Activated T-cell treated with anti-CD3 and anti-CD28 coated beads, Interleukin-2, amount 50 U/mL, for 72 hours (primary cell): ENCODE data around the gene DRD2. TPM values are rescaled to one million over a fixed set of nuclear protein-coding genes. Genes with fewer than 3 reads are reported as not detected.

Experiments
- total RNA-seq, 2 donors: library from RNA; stranded (reverse); gene quantifications; one replicate each; pipeline ENCODE4 v1.2.3, GENCODE V29; 2022

DRD2 gene
- total RNA-seq, 2 donors from 2014 or later: 0.12 to 0.30 TPM

Other genes with a start within 250 kb of the DRD2 start
- 10 to 100 TPM; 11.4 to 17.4 TPM for gene TTC12, start 160.8 kb downstream of the DRD2 start, total RNA-seq
- under 1 TPM; 0.12 to 0.79 TPM for gene ANKK1, start 87.6 kb downstream of the DRD2 start, total RNA-seq
- 1 to 10 TPM in 1 of 2 donors, under 1 TPM in 1; 0.51 to 1.3 TPM for gene TMPRSS5, start 230.9 kb upstream of the DRD2 start, total RNA-seq